ENCODE results near the gene EXD3. TPM values are rescaled to one million over a fixed set of nuclear protein-coding genes. Genes with fewer than 3 reads are reported as not detected.

Gene EXD3
- polyA plus RNA-seq, 1 of the 3 experiments (the other 2 are of a cell fraction), result 11.5 TPM

GRCh38 chr9:137434498-137435380, 11.8 kb upstream of the EXD3 start:
- no peak overlapping the region for H3K4me3 ChIP-seq (ENCODE audit: low read depth in 2 of 2, low read length in 1 of 2)
- H3K9me2 ChIP-seq, result no peaks in the 10 kb centered on the region
- no peaks in the 10 kb centered on the region for H3F3A ChIP-seq (replicated peaks; ENCODE audit: insufficient read depth)
- no peaks in the 10 kb centered on the region for H4K20me1 ChIP-seq (ENCODE audit: insufficient read depth)
- H3K9me3 ChIP-seq, result no peaks in the 10 kb centered on the region
- H3K4me2 ChIP-seq, result no peak overlapping the region
- H3K9ac ChIP-seq, result no peak overlapping the region
- 90% methylated on average over 21 of the region's 43 CpGs for WGBS (ENCODE audit: low lambda C conversion rate)
- peaks cover 4 to 8% of the 10 kb centered on the region in 2 experiments; a peak in 2 of 4 replicates for H3K4me1 ChIP-seq (ENCODE audit: control insufficient read depth in 1 of 2, insufficient read depth in 2 of 2, low read depth in 1 of 2, low read length in 1 of 2)
- H3K79me2 ChIP-seq (ENCODE audit: insufficient read depth), result no peaks in the 10 kb centered on the region
- H3K27ac ChIP-seq (ENCODE audit: low read depth in 2 of 2, low read length in 1 of 2), result no peak overlapping the region
- no peak for TF ChIP-seq TEAD4 (IDR thresholded peaks at IDR 0.05; ENCODE audit: borderline replicate concordance, insufficient read depth)
- TF ChIP-seq YY1 (IDR thresholded peaks at IDR 0.05; ENCODE audit: low read depth), result no peak
- no peak for TF ChIP-seq RCOR1 (IDR thresholded peaks at IDR 0.05; ENCODE audit: low read length)
- no peak for TF ChIP-seq POLR2AphosphoS5 (IDR thresholded peaks at IDR 0.05; ENCODE audit: low read depth, low read length)
- no peak for TF ChIP-seq GATA2 (CRISPR knock-in tag; IDR thresholded peaks at IDR 0.05)
- TF ChIP-seq RXRA (IDR thresholded peaks at IDR 0.05; ENCODE audit: borderline replicate concordance, low read depth), result no peak
- no peak for TF ChIP-seq MAX (IDR thresholded peaks at IDR 0.05; ENCODE audit: low read depth)
- ChIA-PET CTCF (interaction anchor here (1.3 to 7.0 kb wide), 4 partner anchors 9 to 11 kb away, joined by 5 to 27 read pairs (median 15); partner anchors contain the start of genes EXD3 and NOXA1), POLR2A (no interaction called here)
- H3K36me3 ChIP-seq (replicated peaks in 1 of 2; ENCODE audit: control insufficient read depth in 1 of 2, insufficient read depth in 2 of 2, low read length in 1 of 2), result no peaks in the 10 kb centered on the region
- no peak overlapping the region for H2AFZ ChIP-seq (ENCODE audit: low read depth)
- no peak for DNase-seq
- no peaks in the 10 kb centered on the region for H3K27me3 ChIP-seq (ENCODE audit: insufficient read depth)

GRCh38 chr9:137433916-137434431, 11.0 kb upstream of the EXD3 start:
- H3K9ac ChIP-seq, result no peak overlapping the region
- no peaks in the 10 kb centered on the region for H3K79me2 ChIP-seq (ENCODE audit: insufficient read depth)
- no peak for DNase-seq
- H4K20me1 ChIP-seq (ENCODE audit: insufficient read depth), result no peaks in the 10 kb centered on the region
- no peaks in the 10 kb centered on the region for H3K36me3 ChIP-seq (replicated peaks in 1 of 2; ENCODE audit: control insufficient read depth in 1 of 2, insufficient read depth in 2 of 2, low read length in 1 of 2)
- H3K27ac ChIP-seq (ENCODE audit: low read depth in 2 of 2, low read length in 1 of 2), result no peak overlapping the region
- ChIA-PET POLR2A (no interaction called here), CTCF (interaction anchor here (1.1 to 7.0 kb wide), 4 partner anchors 8 to 12 kb away, joined by 3 to 27 read pairs (median 15); partner anchors contain the start of genes EXD3 and NOXA1)
- H3K9me3 ChIP-seq, result no peaks in the 10 kb centered on the region
- 60% methylated on average over 1 of the region's 26 CpGs for WGBS (ENCODE audit: low lambda C conversion rate)
- H3K4me2 ChIP-seq, result no peak overlapping the region
- no peak for TF ChIP-seq SMC3 (IDR thresholded peaks at IDR 0.05; ENCODE audit: low read depth, low read length)
- no peak for TF ChIP-seq MAX (IDR thresholded peaks at IDR 0.05; ENCODE audit: low read depth)
- no peak for TF ChIP-seq CTCF (IDR thresholded peaks at IDR 0.05)
- no peak for TF ChIP-seq JUND (IDR thresholded peaks at IDR 0.05)
- no peak for TF ChIP-seq ELF1 (IDR thresholded peaks at IDR 0.05)
- TF ChIP-seq EZH2phosphoT487 (IDR thresholded peaks at IDR 0.05; ENCODE audit: borderline replicate concordance, low read depth), result no peak
- no peak for TF ChIP-seq GABPA (IDR thresholded peaks at IDR 0.05; ENCODE audit: low read depth)
- no peak for TF ChIP-seq EP300 (IDR thresholded peaks at IDR 0.05; ENCODE audit: borderline replicate concordance in 1 of 2, low read depth in 1 of 2, low read length in 1 of 2)
- no peak for TF ChIP-seq RXRA (IDR thresholded peaks at IDR 0.05; ENCODE audit: borderline replicate concordance, low read depth)
- TF ChIP-seq FOXM1 (IDR thresholded peaks at IDR 0.05; ENCODE audit: low read depth), result no peak
- no peak for TF ChIP-seq MXI1 (IDR thresholded peaks at IDR 0.05; ENCODE audit: low read depth, low read length)
- TF ChIP-seq TAF1 (IDR thresholded peaks at IDR 0.05; ENCODE audit: borderline replicate concordance, low read depth, low read length), result no peak
- no peak overlapping the region for H3K4me3 ChIP-seq (ENCODE audit: low read depth in 2 of 2, low read length in 1 of 2)
- no peaks in the 10 kb centered on the region for H3F3A ChIP-seq (replicated peaks; ENCODE audit: insufficient read depth)
- no peaks in the 10 kb centered on the region for H3K9me2 ChIP-seq
- no peak overlapping the region for H2AFZ ChIP-seq (ENCODE audit: low read depth)
- H3K4me1 ChIP-seq (ENCODE audit: control insufficient read depth in 1 of 2, insufficient read depth in 2 of 2, low read depth in 1 of 2, low read length in 1 of 2), result peaks cover 4 to 8% of the 10 kb centered on the region in 2 experiments; a peak in 2 of 4 replicates
- no peaks in the 10 kb centered on the region for H3K27me3 ChIP-seq (ENCODE audit: insufficient read depth)

All from SK-N-SH (cell line).